ENCODE measurements around the gene LOX. TPM values are rescaled to one million over a fixed set of nuclear protein-coding genes. Genes with fewer than 3 reads are reported as not detected.

The LOX gene
- total and polyA plus RNA-seq, 11 donors: 1.1 to 23.2 (median 3.3) TPM

GRCh38 chr5:122014236-122014935 is 63.7 kb downstream of the LOX start:
- ATAC-seq: no peak
- H3K36me3 ChIP-seq: no peaks in the 10 kb centered on the region
- H3K27me3 ChIP-seq: no peaks in the 10 kb centered on the region
- 70 to 80% (median 72%) methylated on average over 6 of the region's 6 CpGs for WGBS, 4 donors
- H3K4me1 ChIP-seq: peaks cover 0 to 5% (median 0%) of the 10 kb centered on the region in 12 donors
- TF ChIP-seq CTCF (IDR thresholded peaks at IDR 0.05) (no peak), POLR2A (IDR thresholded peaks at IDR 0.05) (no peak)
- no peak overlapping the region for H3K27ac ChIP-seq
- no peaks in the 10 kb centered on the region for H3K9me3 ChIP-seq
- DNase-seq: no peak
- intact Hi-C loops (cut with DNase I): no loop called here
- no peak overlapping the region for H3K4me3 ChIP-seq

Other genes with a start within 250 kb of the LOX start
- not detected for gene FTMT, start 226.4 kb downstream of the LOX start, total RNA-seq
- not detected for gene FTMT, start 226.4 kb downstream of the LOX start, polyA plus RNA-seq
- gene SRFBP1, start 116.3 kb downstream of the LOX start, total RNA-seq: 1 to 10 TPM; 5.1 to 9.8 (median 8.0) TPM
- gene SRFBP1, start 116.3 kb downstream of the LOX start, polyA plus RNA-seq: 1 to 10 TPM; 1.8 to 5.8 TPM
- gene ZNF474, start 51.3 kb upstream of the LOX start, total RNA-seq: under 1 TPM in 4 of 9 donors, not detected in 5; 0.14 to 0.25 (median 0.20) TPM
- gene ZNF474, start 51.3 kb upstream of the LOX start, polyA plus RNA-seq: under 1 TPM in 1 of 2 donors, not detected in 1; 0.03 TPM
- gene SNCAIP, start 234.0 kb upstream of the LOX start, total RNA-seq: 1 to 10 TPM in 5 of 9 donors, under 1 TPM in 4; 0.56 to 7.5 (median 1.7) TPM
- under 1 TPM; 0.54 to 0.76 TPM for gene SNCAIP, start 234.0 kb upstream of the LOX start, polyA plus RNA-seq